ENCODE data around the gene PDE3B. TPM values are rescaled to one million over a fixed set of nuclear protein-coding genes. Genes with fewer than 3 reads are reported as not detected.
"Not testable (repeated sequence)": the region's sequence is repeated elsewhere in the genome, so short reads cannot be mapped to it uniquely, and the experiment has no call there.

Gene PDE3B
- total and polyA plus RNA-seq, 3 donors from 2014 or later: 22.3 to 39.5 (median 25.8) TPM

GRCh38 chr11:14784230-14784629 is 140.6 kb downstream of the PDE3B start:
- no peaks in the 10 kb centered on the region for H3K9me3 ChIP-seq
- DNase-seq: no peak
- H3K4me3 ChIP-seq: no peak overlapping the region
- H3K4me1 ChIP-seq: no peaks in the 10 kb centered on the region
- intact Hi-C loops (cut with DNase I; ENCODE audit: low total_unique reads): no loop called here
- H3K27ac ChIP-seq: no peak overlapping the region
- WGBS, 2 donors: 82 to 95% methylated on average over 2 of the region's 2 CpGs
- H3K27me3 ChIP-seq: no peaks in the 10 kb centered on the region
- H3K36me3 ChIP-seq (ENCODE audit: low read depth, missing control alignments): no peaks in the 10 kb centered on the region
- no peak for TF ChIP-seq CTCF (IDR thresholded peaks at IDR 0.05)
- no peak for TF ChIP-seq POLR2A (IDR thresholded peaks at IDR 0.05)

- H3K36me3 ChIP-seq (ENCODE audit: low read depth, missing control alignments): peaks cover 3% of the 10 kb centered on the region
- H3K27ac ChIP-seq: no peak overlapping the region
- TF ChIP-seq POLR2A (IDR thresholded peaks at IDR 0.05) (no peak), CTCF (IDR thresholded peaks at IDR 0.05) (peak in 2 of 3 experiments; percentile 11 to 29)
- intact Hi-C loops (cut with DNase I; ENCODE audit: low total_unique reads): no loop called here
- H3K4me3 ChIP-seq: no peak overlapping the region
- H3K27me3 ChIP-seq: no peaks in the 10 kb centered on the region
- H3K4me1 ChIP-seq: no peaks in the 10 kb centered on the region
- no peaks in the 10 kb centered on the region for H3K9me3 ChIP-seq
- no peak for DNase-seq
Measured at GRCh38 chr11:14789879-14790484, 146.4 kb downstream of the PDE3B start.

GRCh38 chr11:14793546-14793945 is 149.9 kb downstream of the PDE3B start:
- no peak for TF ChIP-seq POLR2A (IDR thresholded peaks at IDR 0.05)
- TF ChIP-seq CTCF (IDR thresholded peaks at IDR 0.05): no peak
- DNase-seq: no peak
- Histone ChIP-seq H3K9me3 (no peaks in the 10 kb centered on the region), H3K4me1 (no peaks in the 10 kb centered on the region), H3K27ac (no peak overlapping the region), H3K36me3 (ENCODE audit: low read depth, missing control alignments) (peaks cover 3% of the 10 kb centered on the region), H3K27me3 (no peaks in the 10 kb centered on the region), H3K4me3 (no peak overlapping the region)
- WGBS, 2 donors: 55 to 69% methylated on average over 2 of the region's 2 CpGs
- intact Hi-C loops (cut with DNase I; ENCODE audit: low total_unique reads): no loop called here

- H3K27ac ChIP-seq; H3K36me3 ChIP-seq (ENCODE audit: low read depth, missing control alignments); DNase-seq; intact Hi-C loops (cut with DNase I; ENCODE audit: low total_unique reads); H3K4me3 ChIP-seq; H3K4me1 ChIP-seq; H3K27me3 ChIP-seq; H3K9me3 ChIP-seq: not testable (repeated sequence)
- WGBS, 2 donors: 96 to 97% methylated on average over 4 of the region's 4 CpGs
Measured at GRCh38 chr11:14796028-14796427, 152.4 kb downstream of the PDE3B start.

- Histone ChIP-seq H3K36me3 (ENCODE audit: low read depth, missing control alignments) (no peaks in the 10 kb centered on the region), H3K4me3 (no peak overlapping the region), H3K4me1 (no peaks in the 10 kb centered on the region), H3K27ac (no peak overlapping the region), H3K27me3 (no peaks in the 10 kb centered on the region), H3K9me3 (no peaks in the 10 kb centered on the region)
- TF ChIP-seq POLR2A (IDR thresholded peaks at IDR 0.05) (no peak), CTCF (IDR thresholded peaks at IDR 0.05) (no peak)
- 93 to 97% methylated on average over 2 of the region's 2 CpGs for WGBS, 2 donors
- intact Hi-C loops (cut with DNase I; ENCODE audit: low total_unique reads): no loop called here
- no peak for DNase-seq
Measured at GRCh38 chr11:14803846-14804245, 160.2 kb downstream of the PDE3B start.

Data from testis (tissue), 3 donors.